H1 (cell line): ENCODE measurements around the gene WFDC1. TPM values are rescaled to one million over a fixed set of nuclear protein-coding genes. Genes with fewer than 3 reads are reported as not detected.

Experiments
- HDAC6 ChIP-seq: IDR thresholded peaks from one replicate; pipeline ENCODE4 v1.7.1; 2012; ENCODE audit warnings: low read depth, mild to moderate bottlenecking, inconsistent platforms, low read length, moderate library complexity
- RNF2 ChIP-seq: fragments of 200-900, 300-1000 bp; sonication (generic); IDR thresholded peaks from 2 replicates; pipeline ENCODE4 v1.7.1; 2016; ENCODE audit warnings: borderline replicate concordance, low read depth, mild to moderate bottlenecking, antibody characterized with exemption, low read length; ENCODE audit not compliant: poor library complexity, severe bottlenecking; ENCODE audit errors: missing control alignments
- polyA plus RNA-seq, 7 experiments: library from polyadenylated mRNA; depleted of rRNA in 3 of 7; stranded (reverse) in 5 of 7; unstranded in 2 of 7; fragments of >200 nt in 5 of 7; fragments of 200-250 nt in 2 of 7; gene quantifications; 1 replicate in 5 of 7; 2 replicates in 1 of 7; 4 replicates in 1 of 7; pipeline versions ENCODE4 v1.2.1 to v1.2.3, GENCODE V29; 2011 to 2013; ENCODE audit warnings: missing spikeins in 2 of 7, mixed read lengths in 2 of 7
- total RNA-seq: library from RNA; stranded (reverse); fragmentation: NEBNext Ultra II Directional; extraction: Animal tissue kit (Norgen Biotek cat#: 25700); gene quantifications from 2 replicates; pipeline ENCODE4 v1.2.1, GENCODE V29; 2021
- TF ChIP-seq, protein P1 (sequence below): IDR thresholded peaks from 2 replicates; pipeline ENCODE4 v1.6.1; 2011; ENCODE audit warnings: low read length, improper control_type of control experiment
- TF ChIP-seq, protein P2 (sequence below): fragments of 300-600 bp; sonication (generic); IDR thresholded peaks from 2 replicates; pipeline ENCODE4 v1.7.1; 2012; ENCODE audit warnings: low read length, moderate library complexity, mild to moderate bottlenecking, inconsistent platforms; ENCODE audit not compliant: insufficient replicate concordance
- TF ChIP-seq, protein P3 (sequence below): IDR thresholded peaks from 2 replicates; pipeline ENCODE4 v1.6.1; 2012; ENCODE audit warnings: low read length, inconsistent platforms

Gene WFDC1
- total and polyA plus RNA-seq, 2 of the 8 experiments (the other 6 are each of a cell fraction or from before 2014, with no cell fraction given) = 0.70 to 1.1 TPM

DNA sequence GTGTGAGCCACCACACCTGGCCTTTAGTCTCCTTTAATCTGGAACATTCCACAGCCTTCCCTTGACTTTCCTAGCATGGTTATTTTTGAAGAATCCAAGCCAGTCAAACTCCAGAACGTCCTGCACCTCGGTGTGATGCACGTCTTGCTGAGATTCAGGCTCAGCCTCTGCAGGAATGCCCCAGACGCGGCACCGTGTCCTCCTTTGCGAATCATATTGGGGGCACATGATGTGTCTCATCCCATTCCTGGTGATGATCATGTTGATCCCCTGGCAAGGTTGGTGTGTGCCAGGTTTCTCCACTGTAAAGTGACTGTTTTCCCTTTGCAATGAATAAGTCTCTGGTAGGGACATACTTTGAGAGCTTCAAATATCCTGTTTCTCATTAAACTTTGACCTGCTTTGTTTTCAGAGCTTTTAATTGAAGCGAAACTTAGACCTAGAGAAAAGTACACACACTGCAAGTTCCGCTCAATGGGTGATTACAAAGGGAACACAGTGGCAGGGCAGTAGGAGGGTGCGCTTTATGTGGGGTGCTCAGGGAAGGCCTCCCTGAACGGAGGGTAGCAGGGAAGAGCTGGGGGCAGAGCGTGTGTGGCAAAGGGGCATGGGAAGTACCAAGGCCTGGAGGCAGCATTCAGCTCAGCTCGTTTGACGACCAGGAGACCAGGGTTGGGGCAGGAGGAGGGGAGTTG, 64.1 kb downstream of the WFDC1 start (continued):
- TF ChIP-seq, protein P1, sequence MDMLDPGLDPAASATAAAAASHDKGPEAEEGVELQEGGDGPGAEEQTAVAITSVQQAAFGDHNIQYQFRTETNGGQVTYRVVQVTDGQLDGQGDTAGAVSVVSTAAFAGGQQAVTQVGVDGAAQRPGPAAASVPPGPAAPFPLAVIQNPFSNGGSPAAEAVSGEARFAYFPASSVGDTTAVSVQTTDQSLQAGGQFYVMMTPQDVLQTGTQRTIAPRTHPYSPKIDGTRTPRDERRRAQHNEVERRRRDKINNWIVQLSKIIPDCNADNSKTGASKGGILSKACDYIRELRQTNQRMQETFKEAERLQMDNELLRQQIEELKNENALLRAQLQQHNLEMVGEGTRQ = no peak
- TF ChIP-seq, protein P2, sequence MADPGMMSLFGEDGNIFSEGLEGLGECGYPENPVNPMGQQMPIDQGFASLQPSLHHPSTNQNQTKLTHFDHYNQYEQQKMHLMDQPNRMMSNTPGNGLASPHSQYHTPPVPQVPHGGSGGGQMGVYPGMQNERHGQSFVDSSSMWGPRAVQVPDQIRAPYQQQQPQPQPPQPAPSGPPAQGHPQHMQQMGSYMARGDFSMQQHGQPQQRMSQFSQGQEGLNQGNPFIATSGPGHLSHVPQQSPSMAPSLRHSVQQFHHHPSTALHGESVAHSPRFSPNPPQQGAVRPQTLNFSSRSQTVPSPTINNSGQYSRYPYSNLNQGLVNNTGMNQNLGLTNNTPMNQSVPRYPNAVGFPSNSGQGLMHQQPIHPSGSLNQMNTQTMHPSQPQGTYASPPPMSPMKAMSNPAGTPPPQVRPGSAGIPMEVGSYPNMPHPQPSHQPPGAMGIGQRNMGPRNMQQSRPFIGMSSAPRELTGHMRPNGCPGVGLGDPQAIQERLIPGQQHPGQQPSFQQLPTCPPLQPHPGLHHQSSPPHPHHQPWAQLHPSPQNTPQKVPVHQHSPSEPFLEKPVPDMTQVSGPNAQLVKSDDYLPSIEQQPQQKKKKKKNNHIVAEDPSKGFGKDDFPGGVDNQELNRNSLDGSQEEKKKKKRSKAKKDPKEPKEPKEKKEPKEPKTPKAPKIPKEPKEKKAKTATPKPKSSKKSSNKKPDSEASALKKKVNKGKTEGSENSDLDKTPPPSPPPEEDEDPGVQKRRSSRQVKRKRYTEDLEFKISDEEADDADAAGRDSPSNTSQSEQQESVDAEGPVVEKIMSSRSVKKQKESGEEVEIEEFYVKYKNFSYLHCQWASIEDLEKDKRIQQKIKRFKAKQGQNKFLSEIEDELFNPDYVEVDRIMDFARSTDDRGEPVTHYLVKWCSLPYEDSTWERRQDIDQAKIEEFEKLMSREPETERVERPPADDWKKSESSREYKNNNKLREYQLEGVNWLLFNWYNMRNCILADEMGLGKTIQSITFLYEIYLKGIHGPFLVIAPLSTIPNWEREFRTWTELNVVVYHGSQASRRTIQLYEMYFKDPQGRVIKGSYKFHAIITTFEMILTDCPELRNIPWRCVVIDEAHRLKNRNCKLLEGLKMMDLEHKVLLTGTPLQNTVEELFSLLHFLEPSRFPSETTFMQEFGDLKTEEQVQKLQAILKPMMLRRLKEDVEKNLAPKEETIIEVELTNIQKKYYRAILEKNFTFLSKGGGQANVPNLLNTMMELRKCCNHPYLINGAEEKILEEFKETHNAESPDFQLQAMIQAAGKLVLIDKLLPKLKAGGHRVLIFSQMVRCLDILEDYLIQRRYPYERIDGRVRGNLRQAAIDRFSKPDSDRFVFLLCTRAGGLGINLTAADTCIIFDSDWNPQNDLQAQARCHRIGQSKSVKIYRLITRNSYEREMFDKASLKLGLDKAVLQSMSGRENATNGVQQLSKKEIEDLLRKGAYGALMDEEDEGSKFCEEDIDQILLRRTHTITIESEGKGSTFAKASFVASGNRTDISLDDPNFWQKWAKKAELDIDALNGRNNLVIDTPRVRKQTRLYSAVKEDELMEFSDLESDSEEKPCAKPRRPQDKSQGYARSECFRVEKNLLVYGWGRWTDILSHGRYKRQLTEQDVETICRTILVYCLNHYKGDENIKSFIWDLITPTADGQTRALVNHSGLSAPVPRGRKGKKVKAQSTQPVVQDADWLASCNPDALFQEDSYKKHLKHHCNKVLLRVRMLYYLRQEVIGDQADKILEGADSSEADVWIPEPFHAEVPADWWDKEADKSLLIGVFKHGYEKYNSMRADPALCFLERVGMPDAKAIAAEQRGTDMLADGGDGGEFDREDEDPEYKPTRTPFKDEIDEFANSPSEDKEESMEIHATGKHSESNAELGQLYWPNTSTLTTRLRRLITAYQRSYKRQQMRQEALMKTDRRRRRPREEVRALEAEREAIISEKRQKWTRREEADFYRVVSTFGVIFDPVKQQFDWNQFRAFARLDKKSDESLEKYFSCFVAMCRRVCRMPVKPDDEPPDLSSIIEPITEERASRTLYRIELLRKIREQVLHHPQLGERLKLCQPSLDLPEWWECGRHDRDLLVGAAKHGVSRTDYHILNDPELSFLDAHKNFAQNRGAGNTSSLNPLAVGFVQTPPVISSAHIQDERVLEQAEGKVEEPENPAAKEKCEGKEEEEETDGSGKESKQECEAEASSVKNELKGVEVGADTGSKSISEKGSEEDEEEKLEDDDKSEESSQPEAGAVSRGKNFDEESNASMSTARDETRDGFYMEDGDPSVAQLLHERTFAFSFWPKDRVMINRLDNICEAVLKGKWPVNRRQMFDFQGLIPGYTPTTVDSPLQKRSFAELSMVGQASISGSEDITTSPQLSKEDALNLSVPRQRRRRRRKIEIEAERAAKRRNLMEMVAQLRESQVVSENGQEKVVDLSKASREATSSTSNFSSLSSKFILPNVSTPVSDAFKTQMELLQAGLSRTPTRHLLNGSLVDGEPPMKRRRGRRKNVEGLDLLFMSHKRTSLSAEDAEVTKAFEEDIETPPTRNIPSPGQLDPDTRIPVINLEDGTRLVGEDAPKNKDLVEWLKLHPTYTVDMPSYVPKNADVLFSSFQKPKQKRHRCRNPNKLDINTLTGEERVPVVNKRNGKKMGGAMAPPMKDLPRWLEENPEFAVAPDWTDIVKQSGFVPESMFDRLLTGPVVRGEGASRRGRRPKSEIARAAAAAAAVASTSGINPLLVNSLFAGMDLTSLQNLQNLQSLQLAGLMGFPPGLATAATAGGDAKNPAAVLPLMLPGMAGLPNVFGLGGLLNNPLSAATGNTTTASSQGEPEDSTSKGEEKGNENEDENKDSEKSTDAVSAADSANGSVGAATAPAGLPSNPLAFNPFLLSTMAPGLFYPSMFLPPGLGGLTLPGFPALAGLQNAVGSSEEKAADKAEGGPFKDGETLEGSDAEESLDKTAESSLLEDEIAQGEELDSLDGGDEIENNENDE = no peak
- TF ChIP-seq, protein P3, sequence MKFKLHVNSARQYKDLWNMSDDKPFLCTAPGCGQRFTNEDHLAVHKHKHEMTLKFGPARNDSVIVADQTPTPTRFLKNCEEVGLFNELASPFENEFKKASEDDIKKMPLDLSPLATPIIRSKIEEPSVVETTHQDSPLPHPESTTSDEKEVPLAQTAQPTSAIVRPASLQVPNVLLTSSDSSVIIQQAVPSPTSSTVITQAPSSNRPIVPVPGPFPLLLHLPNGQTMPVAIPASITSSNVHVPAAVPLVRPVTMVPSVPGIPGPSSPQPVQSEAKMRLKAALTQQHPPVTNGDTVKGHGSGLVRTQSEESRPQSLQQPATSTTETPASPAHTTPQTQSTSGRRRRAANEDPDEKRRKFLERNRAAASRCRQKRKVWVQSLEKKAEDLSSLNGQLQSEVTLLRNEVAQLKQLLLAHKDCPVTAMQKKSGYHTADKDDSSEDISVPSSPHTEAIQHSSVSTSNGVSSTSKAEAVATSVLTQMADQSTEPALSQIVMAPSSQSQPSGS = no peak
- TF ChIP-seq HDAC6 (no peak), RNF2 (no peak)
- TF ChIP-seq, all 59 proteins: peak for 0
